MG63 (cell line): Measurements from ENCODE around the gene PAM16. TPM values are rescaled to one million over a fixed set of nuclear protein-coding genes. Genes with fewer than 3 reads are reported as not detected.
A peak's percentile ranks its signal among the peaks of the same experiment; 100 is the strongest.

Experiments used
- DNase-seq: peaks from one replicate; pipeline ENCODE4 v3.0.0-alpha.2; 2020
- H3K27me3 ChIP-seq: fragments of 250-450 bp; sonication (Bioruptor Pico); 2 replicates; pipeline ENCODE4 v1.5.1; 2020; ENCODE audit warnings: mild to moderate bottlenecking, moderate library complexity
- H3K36me3 ChIP-seq: fragments of 250-450 bp; sonication (Bioruptor Pico); 2 replicates; pipeline ENCODE4 v1.5.1; 2020; ENCODE audit warnings: mild to moderate bottlenecking, moderate library complexity
- H3K4me3 ChIP-seq: fragments of 250-450 bp; sonication (Bioruptor Pico); 2 replicates; pipeline ENCODE4 v1.5.1; 2020; ENCODE audit warnings: mild to moderate bottlenecking, moderate library complexity
- H3K9me3 ChIP-seq: fragments of 250-450 bp; sonication (Bioruptor Pico); 2 replicates; pipeline ENCODE4 v1.5.1; 2020; ENCODE audit warnings: mild to moderate bottlenecking, moderate library complexity
- total RNA-seq: library from RNA; depleted of rRNA; stranded (reverse); fragments of >200 nt; shearing (Covaris generic); gene quantifications from 2 replicates; pipeline ENCODE4 v1.2.3, GENCODE V29; 2014; ENCODE audit warnings: low replicate concordance

Gene PAM16
- total RNA-seq, 1 experiment from 2014 or later: 84.1 TPM

- no peaks in the 10 kb centered on the region for H3K27me3 ChIP-seq
- no peak for DNase-seq
- H3K9me3 ChIP-seq: no peaks in the 10 kb centered on the region
- H3K4me3 ChIP-seq: no peak overlapping the region
- no peaks in the 10 kb centered on the region; the same call in none of the 2 replicates for H3K36me3 ChIP-seq
Observed at GRCh38 chr16:4364196-4365013, 13.3 kb upstream of the PAM16 start.

DNA sequence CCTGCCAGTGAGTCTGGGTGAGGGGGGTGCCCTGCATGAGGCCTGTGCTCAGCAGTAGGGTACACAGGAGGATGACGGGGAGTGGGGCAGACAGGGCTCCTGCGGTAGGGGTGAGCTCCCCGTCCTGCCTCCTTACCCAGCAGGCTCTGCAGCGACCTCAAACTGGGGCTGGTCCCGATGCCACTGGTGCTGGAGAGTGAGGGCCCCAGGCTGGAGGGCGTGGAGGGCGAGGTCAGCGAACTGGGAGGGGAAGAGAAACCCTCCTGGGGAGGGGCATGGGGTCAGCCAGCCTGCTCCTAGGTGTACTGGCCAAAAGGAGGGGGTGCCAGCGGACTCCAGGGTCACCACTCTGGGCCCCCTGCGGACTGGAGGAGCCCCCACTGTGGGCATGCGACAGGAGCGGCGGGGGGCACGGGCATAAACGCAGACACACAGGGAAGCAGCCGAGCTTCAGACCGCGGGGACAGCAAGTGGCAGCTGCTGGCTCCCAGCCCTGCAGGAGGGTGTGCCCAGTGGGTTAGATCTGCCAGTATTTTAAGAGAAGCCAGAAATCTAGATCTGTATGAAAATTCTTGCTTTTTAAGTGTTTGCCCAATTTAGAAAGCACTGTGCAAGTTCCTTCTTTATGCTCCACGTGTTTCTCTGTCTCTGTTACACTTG is 11.5 kb upstream of the PAM16 start:
- Histone ChIP-seq H3K27me3 (no peaks in the 10 kb centered on the region), H3K4me3 (no peak overlapping the region), H3K9me3 (no peaks in the 10 kb centered on the region), H3K36me3 (peaks cover 2% of the 10 kb centered on the region)
- no peak for DNase-seq

DNA sequence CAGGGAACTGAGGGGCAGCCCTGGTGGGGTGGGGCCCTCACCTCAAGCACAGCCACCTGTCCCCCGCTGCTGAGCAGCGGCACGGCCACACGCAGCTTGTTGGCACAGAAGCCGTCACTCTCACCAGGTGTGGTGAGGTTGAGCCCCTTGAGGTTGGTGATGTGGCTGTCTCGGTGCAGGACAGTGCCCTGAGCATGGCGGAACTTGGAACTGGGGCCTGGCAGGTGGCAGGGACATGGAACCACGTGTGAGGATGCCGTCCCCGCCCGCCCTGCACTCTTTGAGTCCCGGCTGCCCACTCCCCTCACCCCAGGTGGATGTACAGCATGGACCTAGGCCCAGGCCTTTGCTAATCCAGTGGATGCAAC is 10.8 kb upstream of the PAM16 start:
- Histone ChIP-seq H3K4me3 (no peak overlapping the region), H3K9me3 (no peaks in the 10 kb centered on the region), H3K36me3 (peaks cover 2% of the 10 kb centered on the region), H3K27me3 (no peaks in the 10 kb centered on the region)
- no peak for DNase-seq

DNA sequence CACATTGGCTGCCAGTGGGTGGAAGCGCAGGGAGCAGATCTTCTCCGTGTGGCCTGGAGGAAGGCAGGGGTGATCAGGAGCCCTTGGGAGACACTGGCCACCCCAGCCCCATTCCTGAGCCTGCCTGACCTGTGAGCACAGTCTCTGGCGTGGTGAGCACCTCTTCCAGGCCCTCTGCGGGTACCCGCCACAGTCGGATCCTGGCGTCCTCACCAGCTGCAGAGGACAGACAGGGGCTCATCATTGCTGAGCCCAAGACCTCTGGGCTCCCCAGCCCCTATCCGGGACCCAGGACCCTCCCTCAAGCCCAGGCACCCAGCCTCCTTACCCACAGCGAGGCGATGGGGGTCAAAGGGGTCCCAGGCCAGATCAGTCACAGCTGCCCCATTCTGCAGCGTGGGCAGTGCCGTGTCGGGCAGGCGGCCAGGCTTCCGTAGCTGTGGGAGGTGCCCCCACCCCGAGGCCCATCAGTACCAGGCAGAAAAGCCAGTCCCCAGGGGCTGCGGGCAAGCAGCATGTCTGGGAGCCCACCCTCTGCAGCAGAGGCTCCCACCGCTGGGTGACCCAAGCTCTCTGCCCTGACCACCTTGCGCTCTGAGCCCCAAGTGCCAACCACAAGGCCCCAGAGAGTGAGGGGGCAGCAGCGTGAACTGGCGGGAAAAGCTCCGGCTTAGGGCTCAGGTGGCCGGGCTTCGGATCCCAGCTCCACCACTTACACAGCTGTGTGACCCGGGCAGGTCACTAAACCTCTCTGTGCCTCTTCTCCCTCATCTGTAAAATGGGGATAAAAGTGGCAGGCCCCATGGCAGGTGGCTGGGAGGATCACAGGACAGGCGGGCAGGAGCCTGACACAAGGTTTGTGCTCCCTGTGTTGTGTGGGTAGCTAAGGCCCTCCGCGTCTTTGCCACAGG is 10.2 kb upstream of the PAM16 start:
- Histone ChIP-seq H3K36me3 (peaks cover 2% of the 10 kb centered on the region), H3K4me3 (no peak overlapping the region), H3K9me3 (no peaks in the 10 kb centered on the region), H3K27me3 (no peaks in the 10 kb centered on the region)
- DNase-seq: no peak

DNA sequence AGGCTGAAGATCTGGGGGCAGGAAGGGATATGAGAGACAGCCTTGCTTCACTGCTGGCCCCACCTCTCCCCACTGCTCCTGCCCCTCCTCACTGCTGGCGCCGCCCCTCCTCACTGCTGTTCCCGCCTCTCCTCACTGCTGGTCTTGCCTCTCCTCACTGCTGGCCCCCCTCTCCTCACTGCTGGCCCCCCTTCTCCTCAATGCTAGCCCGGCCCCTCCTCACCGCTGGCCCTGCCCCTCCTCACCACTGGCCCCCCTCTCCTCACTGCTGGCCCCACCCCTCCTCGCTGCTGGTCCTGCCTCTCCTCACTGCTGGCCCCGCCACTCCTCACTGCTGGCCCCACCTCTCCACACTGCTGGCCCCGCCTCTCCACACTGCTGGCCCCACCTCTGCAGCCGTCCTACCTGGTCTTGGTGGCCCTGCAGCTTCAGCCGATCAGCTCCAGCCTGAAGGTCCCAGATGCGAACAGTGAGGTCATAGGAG is 9.5 kb upstream of the PAM16 start:
- Histone ChIP-seq H3K4me3 (no peak overlapping the region), H3K9me3 (no peaks in the 10 kb centered on the region), H3K36me3 (peaks cover 2% of the 10 kb centered on the region), H3K27me3 (no peaks in the 10 kb centered on the region)
- no peak for DNase-seq

DNA sequence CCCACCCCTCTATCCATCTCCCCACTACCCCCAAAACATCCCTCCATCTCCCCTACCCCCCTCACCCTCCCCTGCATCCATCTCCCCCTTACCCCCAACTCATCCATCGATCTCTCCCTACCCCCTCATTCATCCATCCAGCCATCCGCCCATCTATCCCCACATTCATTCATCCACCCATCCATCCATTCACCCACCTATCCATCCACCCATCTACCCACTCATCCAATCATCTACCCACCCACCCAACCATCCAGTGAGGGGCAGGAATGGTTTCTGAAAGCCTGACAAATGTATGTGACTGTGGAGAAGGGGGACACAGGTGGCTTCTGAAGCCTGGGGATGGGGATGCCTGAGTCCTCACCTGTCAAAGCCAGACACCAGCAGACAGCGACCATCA is 8.8 kb upstream of the PAM16 start:
- H3K27me3 ChIP-seq: no peaks in the 10 kb centered on the region
- peaks cover 2% of the 10 kb centered on the region for H3K36me3 ChIP-seq
- no peak overlapping the region for H3K4me3 ChIP-seq
- H3K9me3 ChIP-seq: no peaks in the 10 kb centered on the region
- no peak for DNase-seq

DNA sequence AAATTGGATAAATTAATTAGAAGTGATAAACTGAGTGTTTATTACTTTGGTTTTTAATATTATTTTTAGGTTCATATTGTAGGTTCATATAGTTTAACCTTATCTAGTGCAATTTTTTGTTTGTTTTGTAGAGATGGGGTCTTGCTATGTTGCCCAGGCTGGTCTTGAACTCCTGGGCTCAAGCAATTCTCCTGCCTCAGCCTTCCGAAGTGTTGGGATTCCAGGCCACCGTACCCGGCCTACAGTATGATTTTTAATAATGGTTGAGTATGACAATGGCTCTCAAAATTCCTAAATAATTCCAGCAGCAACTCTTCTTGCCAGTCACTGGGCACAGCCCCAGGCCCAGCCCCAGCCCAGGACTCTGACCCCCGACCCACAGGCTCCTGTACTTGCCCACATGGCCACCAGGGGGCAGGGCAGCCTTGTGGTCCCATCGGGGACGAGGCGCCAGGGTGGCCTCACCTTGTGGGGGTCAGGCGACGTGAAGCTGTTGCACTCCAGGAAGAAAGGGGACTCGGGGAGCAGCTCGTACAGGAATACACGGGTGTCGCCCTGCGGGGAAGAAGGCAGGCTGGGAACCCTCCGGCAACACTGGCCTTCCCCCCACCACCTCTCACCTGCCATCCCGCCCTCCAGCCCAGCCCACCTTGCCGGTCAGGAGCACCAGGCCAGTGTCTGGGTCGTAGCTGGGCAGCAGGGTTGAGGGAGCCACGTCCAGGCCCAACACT is 7.9 kb upstream of the PAM16 start:
- peak; percentile 58 for DNase-seq
- Histone ChIP-seq H3K27me3 (no peaks in the 10 kb centered on the region), H3K9me3 (no peaks in the 10 kb centered on the region), H3K4me3 (no peak overlapping the region), H3K36me3 (peaks cover 2% of the 10 kb centered on the region)

DNA sequence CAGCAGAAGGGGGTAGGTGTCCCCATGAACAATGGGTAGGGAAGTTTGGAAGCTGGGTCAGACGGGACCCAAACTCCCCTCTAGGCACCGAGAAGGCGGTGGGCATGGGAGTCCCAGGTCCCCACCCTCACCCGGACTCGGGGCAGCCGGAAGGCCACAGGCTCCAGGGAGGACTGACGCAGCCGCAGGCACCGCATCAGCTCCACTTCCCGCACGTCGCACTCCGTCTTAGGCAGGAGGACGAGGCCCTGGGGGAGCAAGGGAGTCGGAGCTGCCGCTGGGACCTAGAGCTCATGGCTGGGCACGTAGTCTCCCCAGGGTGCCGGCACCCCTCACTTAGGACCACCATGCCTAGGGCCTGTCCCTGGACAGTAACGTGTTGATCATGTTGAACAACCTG is 7.1 kb upstream of the PAM16 start:
- DNase-seq: no peak
- no peaks in the 10 kb centered on the region for H3K9me3 ChIP-seq
- H3K36me3 ChIP-seq: peaks cover 2% of the 10 kb centered on the region; the same call in 1 of the 2 replicates
- no peaks in the 10 kb centered on the region for H3K27me3 ChIP-seq
- no peak overlapping the region for H3K4me3 ChIP-seq

DNA sequence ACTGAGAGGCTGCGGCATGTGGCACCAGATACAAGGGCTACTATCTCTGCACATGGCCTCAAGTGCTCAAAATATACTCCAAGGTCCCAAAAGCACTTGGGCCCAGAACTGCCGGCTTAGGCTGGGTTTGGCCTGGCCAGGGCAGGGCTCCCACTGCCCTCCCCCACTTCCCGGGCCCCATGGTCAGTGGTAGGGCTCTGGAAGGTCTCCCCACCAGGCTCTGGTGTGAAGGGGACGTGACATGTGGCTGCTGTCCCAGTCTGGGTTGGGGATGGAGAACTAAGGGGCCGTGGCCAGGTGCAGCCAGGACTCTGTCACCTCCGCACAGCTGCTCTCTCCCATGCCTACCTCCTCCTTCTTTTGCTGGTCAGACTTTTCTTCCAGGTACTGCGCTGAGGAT is 5.7 kb upstream of the PAM16 start:
- Histone ChIP-seq H3K36me3 (0 out of 2 replicates have a peak, but pooled peaks cover 2% of the 10 kb centered on the region), H3K27me3 (no peaks in the 10 kb centered on the region), H3K4me3 (no peak overlapping the region), H3K9me3 (no peaks in the 10 kb centered on the region)
- no peak for DNase-seq

GRCh38 chr16:4354512-4355409 is 3.6 kb upstream of the PAM16 start:
- Histone ChIP-seq H3K9me3 (no peaks in the 10 kb centered on the region), H3K27me3 (no peaks in the 10 kb centered on the region), H3K4me3 (no peak overlapping the region), H3K36me3 (peaks cover 3% of the 10 kb centered on the region; the same call in 1 of the 2 replicates)
- no peak for DNase-seq

DNA sequence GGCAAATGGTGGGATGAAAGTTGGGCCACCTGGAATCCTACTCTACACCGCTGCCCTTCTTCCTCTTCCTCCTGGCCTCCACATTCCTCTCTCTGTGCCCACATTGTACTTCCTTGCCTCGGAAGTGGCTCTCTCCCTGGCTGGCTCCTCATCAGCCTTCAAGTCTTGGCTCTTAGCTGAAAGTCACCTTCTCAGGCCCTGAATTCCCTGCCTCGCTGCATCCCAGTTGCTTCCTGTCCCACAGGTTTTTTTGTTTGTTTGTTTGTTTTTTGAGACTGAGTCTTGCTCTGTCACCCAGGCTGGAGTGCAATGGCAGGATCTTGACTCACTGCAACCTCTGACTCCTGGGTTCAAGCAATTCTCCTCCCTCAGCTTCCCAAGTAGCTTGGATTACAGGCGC is 2.6 kb upstream of the PAM16 start:
- no peak for DNase-seq
- Histone ChIP-seq H3K9me3 (no peaks in the 10 kb centered on the region), H3K4me3 (no peak overlapping the region), H3K27me3 (no peaks in the 10 kb centered on the region), H3K36me3 (peaks cover 12% of the 10 kb centered on the region)

DNA sequence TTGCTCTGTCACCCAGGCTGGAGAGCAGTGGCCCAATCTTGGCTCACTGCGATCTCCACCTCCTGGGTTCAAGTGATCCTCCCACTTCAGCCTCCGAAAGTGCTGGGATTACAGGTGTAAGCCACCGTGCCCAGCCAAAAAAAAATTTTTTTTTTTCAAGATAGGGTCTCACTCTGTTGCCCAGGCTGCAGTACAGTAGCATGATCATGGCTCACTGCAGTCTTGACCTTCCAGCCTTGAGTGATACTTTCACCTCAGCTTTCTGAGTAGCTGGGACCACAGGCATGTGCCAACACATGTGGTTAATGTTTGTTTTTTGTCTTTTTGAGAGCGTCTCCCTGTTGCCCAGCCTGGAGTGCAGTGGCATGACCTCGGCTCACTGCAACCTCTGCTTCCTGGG is 1.7 kb upstream of the PAM16 start:
- Histone ChIP-seq H3K36me3 (peaks cover 15% of the 10 kb centered on the region), H3K27me3 (no peaks in the 10 kb centered on the region), H3K4me3 (no peak overlapping the region), H3K9me3 (no peaks in the 10 kb centered on the region)
- no peak for DNase-seq

DNA sequence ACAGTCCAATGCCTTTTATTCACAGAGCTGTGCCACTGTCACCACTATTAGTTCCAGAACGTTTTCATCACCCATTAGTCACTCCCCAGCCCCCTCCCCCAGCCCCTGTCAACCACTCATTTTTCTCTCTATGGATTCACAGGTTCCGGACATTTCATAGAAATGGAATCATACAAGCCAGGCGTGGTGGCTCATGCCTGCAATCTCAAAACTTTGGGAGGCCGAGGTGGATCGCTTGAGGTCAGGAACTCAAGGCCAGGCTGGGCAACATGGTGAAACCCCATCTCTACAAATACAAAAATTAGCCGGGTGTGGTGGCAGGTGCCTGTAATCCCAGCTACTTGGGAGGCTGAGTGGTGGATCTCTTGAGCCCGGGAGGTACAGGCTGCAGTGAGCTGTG is 759 bp upstream of the PAM16 start:
- H3K36me3 ChIP-seq: peaks cover 25% of the 10 kb centered on the region
- DNase-seq: peak; percentile 36
- no peak overlapping the region for H3K4me3 ChIP-seq
- H3K9me3 ChIP-seq: no peaks in the 10 kb centered on the region
- no peaks in the 10 kb centered on the region for H3K27me3 ChIP-seq

DNA sequence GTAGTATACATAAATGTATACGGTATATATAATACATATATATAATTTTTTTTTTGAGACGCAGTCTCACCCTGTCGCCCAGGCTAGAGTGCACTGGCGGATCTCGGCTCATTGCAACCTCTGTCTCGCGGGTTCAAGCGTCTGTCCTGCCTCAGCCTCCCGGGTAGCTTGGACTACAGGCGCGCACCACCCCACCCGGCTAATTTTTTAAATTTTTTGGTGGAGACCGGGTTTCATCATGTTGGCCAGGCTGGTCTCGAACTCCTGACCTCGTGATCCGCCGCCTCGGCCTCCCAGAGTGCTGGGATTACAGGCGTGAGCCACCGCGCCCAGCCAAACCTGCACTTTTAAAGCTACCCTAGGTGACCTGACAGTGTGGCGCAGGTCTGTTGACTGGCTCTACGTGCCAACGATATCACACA is 745 bp downstream of the PAM16 start:
- no peak for DNase-seq
- Histone ChIP-seq H3K4me3 (peak overlapping the region; percentile 85), H3K27me3 (no peaks in the 10 kb centered on the region), H3K36me3 (peaks cover 33% of the 10 kb centered on the region), H3K9me3 (no peaks in the 10 kb centered on the region)

- Histone ChIP-seq H3K4me3 (no peak overlapping the region; the same call in 1 of the 2 replicates), H3K36me3 (peaks cover 36% of the 10 kb centered on the region), H3K9me3 (no peaks in the 10 kb centered on the region), H3K27me3 (no peaks in the 10 kb centered on the region)
- DNase-seq: no peak
Observed at GRCh38 chr16:4349332-4349731, 1.8 kb downstream of the PAM16 start.
